NCI-H2196 treated with DMSO at 0.1 percent for 48 hours (cell line): ENCODE results near the gene MAN1A1.

ENCODE experiments used
- DNase-seq: peaks from one replicate; lab custom pipeline; 2025; ENCODE audit not compliant: unreplicated experiment; lab: John Stamatoyannopoulos, UW

MAN1A1 gene

GRCh38 chr6:119204719-119205118 is 144.8 kb downstream of the MAN1A1 start:
- no peak for DNase-seq

- DNase-seq: no peak
Measured at GRCh38 chr6:119201480-119201879, 148.1 kb downstream of the MAN1A1 start.

DNA sequence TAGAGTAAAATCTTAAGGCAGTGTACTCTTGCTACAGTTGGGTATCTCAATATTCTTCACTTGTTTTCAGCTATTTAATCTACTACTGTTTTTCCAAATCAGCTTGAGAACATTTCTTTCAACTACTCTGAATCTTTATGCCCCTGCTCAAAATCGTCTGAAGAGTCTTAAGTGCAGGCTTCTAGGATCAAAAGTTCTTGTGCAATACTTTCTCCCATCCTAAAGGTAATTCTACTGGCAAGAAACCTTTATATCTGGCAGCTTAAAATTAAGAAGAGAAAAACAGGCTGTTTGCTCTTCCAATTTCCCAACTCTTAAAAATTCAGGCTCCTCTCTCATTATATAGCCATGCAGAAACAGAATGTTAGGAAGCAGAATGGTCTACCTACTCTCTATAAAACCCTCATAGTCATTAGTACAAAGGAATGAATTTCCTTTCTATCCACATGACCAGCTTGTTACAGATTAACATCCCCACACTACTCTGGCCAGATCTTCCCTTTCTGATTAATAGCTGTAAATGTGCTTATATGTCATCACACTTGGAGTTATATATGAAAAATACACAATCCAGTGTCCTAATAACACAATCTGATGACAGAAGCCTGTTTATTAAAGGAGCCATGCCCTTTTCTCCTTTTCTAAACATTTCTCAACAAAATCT is 148.9 kb downstream of the MAN1A1 start:
- DNase-seq: no peak

- DNase-seq: no peak
Measured at GRCh38 chr6:119197271-119197670, 152.3 kb downstream of the MAN1A1 start.

GRCh38 chr6:119196715-119197114 is 152.8 kb downstream of the MAN1A1 start:
- no peak for DNase-seq

DNA sequence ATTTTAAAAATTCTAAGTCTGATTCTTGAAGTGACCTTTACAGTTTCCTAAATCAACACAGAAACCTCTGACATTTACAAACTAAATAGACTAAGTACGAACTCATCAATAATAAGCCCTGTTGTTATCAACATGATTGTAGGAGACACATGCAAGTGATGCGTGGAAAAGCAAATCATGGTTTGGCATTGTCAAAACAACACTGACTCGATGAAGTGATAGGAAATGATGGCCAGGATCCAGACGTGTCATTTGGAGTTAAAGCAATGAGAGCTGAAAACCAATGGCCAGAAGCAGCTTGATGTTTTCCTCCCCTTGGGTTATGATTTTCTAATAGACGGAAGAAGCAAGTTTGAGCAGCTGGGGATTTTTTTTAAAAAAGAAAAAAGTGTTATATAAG is 153.7 kb downstream of the MAN1A1 start:
- DNase-seq: no peak

- DNase-seq: no peak
Measured at GRCh38 chr6:119195204-119195603, 154.4 kb downstream of the MAN1A1 start.

GRCh38 chr6:119193707-119194106 is 155.9 kb downstream of the MAN1A1 start:
- DNase-seq: no peak

DNA sequence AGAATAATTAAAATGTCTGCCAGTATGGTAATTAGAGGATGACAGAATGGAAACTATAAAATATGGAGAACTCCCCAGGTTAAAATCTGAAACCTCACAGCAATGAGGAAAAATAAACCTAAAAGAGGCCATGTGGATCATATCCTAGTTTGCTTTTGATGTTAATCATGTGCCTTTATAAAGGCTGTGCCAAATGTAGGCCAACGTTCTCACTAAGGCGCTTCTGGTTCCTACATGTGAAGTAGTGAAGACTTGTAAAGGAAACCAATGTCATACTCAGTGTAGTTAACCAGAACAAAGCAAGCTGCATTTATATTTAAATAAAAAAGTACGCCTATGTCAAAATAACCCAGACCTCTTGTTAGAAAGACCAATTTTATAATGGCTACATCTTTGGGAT is 157.4 kb downstream of the MAN1A1 start:
- no peak for DNase-seq

GRCh38 chr6:119190176-119190575 is 159.4 kb downstream of the MAN1A1 start:
- no peak for DNase-seq

- DNase-seq: no peak
Measured at GRCh38 chr6:119189498-119189897, 160.1 kb downstream of the MAN1A1 start.

DNA sequence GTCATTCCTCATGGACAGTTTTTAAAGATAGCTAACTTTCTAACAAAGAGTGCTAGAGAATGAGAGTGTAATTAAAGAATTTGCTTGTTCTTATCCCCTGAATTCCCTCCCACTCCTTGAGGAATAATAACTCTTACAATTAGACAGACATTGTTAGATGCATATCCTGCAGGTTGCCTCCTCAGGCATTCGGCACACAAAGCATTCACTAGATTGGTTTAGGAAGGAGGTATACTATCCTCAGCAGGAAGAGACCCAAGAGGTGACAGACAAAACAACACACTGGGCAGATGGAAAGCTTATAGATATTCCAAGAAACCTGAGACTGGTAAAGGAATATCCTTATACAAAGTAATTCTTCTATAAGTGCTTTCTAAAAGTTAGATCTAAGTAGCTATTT is 162.0 kb downstream of the MAN1A1 start:
- DNase-seq: no peak

- DNase-seq: no peak
Measured at GRCh38 chr6:119186490-119186889, 163.1 kb downstream of the MAN1A1 start.

DNA sequence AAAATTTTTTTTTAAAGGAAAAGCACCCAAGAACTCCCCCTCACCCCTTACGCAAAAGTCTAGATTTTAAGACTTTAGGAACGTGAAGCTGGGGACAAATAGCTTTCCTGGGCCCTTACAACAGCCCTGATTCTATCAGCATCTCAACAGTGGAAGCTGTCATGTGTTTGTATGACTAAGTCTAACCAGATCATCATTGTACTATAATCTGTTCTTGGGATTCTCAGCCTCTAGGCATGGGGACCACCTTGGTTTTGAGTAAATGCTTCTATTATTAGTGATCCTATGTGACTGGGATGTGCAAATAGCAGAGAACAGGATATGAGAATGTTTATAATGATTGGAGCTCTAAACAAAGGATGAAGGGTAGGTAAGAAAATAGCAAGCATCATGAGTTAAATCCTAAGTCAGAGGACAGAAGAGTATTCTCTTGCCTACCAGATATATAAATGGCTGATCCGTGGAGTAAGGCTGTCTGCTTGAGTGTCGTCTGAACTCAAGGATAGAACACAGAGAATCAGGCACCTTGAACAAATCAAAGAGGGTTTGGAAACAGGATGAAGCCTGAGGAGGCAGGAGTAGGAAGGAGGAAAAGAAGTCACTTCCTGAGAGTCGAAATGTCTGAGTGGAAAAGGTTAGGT is 165.4 kb downstream of the MAN1A1 start:
- DNase-seq: no peak

- no peak for DNase-seq
Measured at GRCh38 chr6:119183457-119183856, 166.1 kb downstream of the MAN1A1 start.

DNA sequence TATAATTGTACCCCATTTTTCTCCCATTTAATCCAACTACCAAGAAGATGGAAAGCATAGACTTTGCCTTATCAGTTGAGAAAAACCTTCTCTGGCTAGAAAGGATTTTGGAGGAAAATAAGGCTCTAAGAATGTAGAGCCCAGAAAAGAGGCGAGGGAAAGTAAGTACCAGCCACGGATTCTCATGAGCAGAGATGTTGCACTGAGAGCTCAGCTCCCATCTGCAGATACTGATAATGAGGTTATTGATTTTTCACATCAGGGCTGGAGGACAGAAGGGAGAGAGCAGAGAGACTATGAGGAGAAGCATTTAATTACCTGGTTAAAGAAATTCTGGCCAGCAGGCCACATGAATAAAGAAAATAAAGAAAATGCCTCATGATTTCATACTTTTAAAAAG is 166.7 kb downstream of the MAN1A1 start:
- DNase-seq: peak; percentile 26

- no peak for DNase-seq
Measured at GRCh38 chr6:119182216-119182803, 167.3 kb downstream of the MAN1A1 start.

- DNase-seq: no peak
Measured at GRCh38 chr6:119181046-119181445, 168.5 kb downstream of the MAN1A1 start.

- no peak for DNase-seq
Measured at GRCh38 chr6:119179842-119180241, 169.7 kb downstream of the MAN1A1 start.

GRCh38 chr6:119179062-119179461 is 170.5 kb downstream of the MAN1A1 start:
- no peak for DNase-seq

DNA sequence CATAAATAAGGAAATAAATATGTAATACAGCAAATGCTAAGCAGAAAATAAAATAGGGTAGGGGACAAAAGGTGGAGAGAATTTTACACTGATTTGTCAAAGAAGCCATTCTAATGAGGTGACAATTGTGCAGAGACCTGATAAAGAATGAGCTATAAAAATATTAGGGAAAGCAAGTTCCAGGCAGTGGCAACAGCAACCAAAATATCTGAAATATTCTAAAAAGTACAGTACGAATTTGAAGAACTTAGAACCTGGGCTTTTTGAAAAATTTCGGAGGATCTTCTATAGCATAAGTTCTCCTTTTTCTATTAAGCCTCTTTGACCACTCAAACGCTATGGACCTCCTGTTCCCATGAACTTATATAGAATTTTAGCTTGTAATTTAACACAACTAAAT is 173.1 kb downstream of the MAN1A1 start:
- no peak for DNase-seq
